ENCODE measurements around the gene TLR7. TPM values are rescaled to one million over a fixed set of nuclear protein-coding genes. Genes with fewer than 3 reads are reported as not detected.

TLR7 gene
- polyA plus RNA-seq, 1 donor (not counting 4 experiments of a cell fraction or from before 2014, with no cell fraction given): not detected

- H3K27ac ChIP-seq (ENCODE audit: control insufficient read depth, insufficient read depth, low read length): no peak overlapping the region
- TF ChIP-seq CTCF (optimal IDR thresholded peaks at IDR 0.05 in 1 of 3, IDR thresholded peaks at IDR 0.05 in 1 of 3, conservative IDR thresholded peaks at IDR 0.05 in 1 of 3; ENCODE audit: extremely low read depth in 1 of 3, insufficient read depth in 2 of 3, low read length in 3 of 3) (no peak), EZH2 (IDR thresholded peaks at IDR 0.05; ENCODE audit: low read length) (no peak)
- H3K9me1 ChIP-seq (ENCODE audit: control insufficient read depth, extremely low read depth, insufficient read depth, low read length): no peaks in the 10 kb centered on the region
- no peak overlapping the region for H2AFZ ChIP-seq (ENCODE audit: control insufficient read depth, low read length)
- H3K4me3 ChIP-seq (ENCODE audit: control insufficient read depth in 2 of 3, extremely low read depth in 1 of 3, insufficient read depth in 2 of 3, low read depth in 1 of 3, low read length in 3 of 3): no peak overlapping the region
- no peaks in the 10 kb centered on the region for H3K9me3 ChIP-seq (ENCODE audit: control insufficient read depth, low read depth, low read length)
- no peaks in the 10 kb centered on the region for H3K4me1 ChIP-seq (ENCODE audit: control insufficient read depth, extremely low read depth, insufficient read depth, low read length)
- no peak overlapping the region for H3K4me2 ChIP-seq (ENCODE audit: control insufficient read depth, extremely low read depth, insufficient read depth, low read depth, low read length)
- no peak overlapping the region for H3K9ac ChIP-seq (ENCODE audit: control insufficient read depth, extremely low read depth, insufficient read depth, low read length)
- H3K27me3 ChIP-seq (ENCODE audit: control insufficient read depth, extremely low read depth, insufficient read depth, low read length): no peaks in the 10 kb centered on the region
- H3K36me3 ChIP-seq (ENCODE audit: control insufficient read depth in 2 of 2, extremely low read depth in 1 of 2, insufficient read depth in 2 of 2, low read length in 2 of 2): no peaks in the 10 kb centered on the region
- FAIRE-seq: no peak
- dilution Hi-C loops (cut with MboI; ENCODE audit: extremely low pct_ligation_motif_present, low sequenced_read_pairs): no loop called here
- H4K20me1 ChIP-seq (ENCODE audit: control insufficient read depth, extremely low read depth, insufficient read depth, low read length): no peaks in the 10 kb centered on the region
- DNase-seq (ENCODE audit: low read depth, low spot score): no peak
- H3K79me2 ChIP-seq (ENCODE audit: control insufficient read depth, insufficient read depth, low read length): no peaks in the 10 kb centered on the region
Observed at GRCh38 chrX:12865359-12865758, 1.5 kb upstream of the TLR7 start.

DNA sequence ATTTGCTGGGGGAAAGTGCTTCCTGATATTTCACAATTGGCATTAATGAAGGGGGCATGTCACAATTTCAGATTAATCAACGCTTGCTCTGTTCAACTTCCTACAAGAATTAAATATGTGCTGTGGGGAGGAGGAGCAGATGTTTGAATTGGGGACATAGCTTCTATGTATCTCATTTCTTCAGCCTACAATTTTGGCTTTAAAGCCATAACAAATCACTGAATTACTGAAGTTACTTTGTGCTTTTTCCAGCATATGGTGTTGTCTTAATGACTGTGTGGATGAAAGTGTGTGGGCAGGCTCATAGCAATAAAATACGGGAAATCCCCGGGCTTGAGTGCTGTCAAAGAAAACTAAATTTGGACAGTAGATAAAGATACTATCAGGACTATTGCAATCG is 813 bp downstream of the TLR7 start:
- H3K27me3 ChIP-seq (ENCODE audit: control insufficient read depth, extremely low read depth, insufficient read depth, low read length): no peaks in the 10 kb centered on the region
- no peaks in the 10 kb centered on the region for H3K36me3 ChIP-seq (ENCODE audit: control insufficient read depth in 2 of 2, extremely low read depth in 1 of 2, insufficient read depth in 2 of 2, low read length in 2 of 2)
- H4K20me1 ChIP-seq (ENCODE audit: control insufficient read depth, extremely low read depth, insufficient read depth, low read length): no peaks in the 10 kb centered on the region
- H3K9me3 ChIP-seq (ENCODE audit: control insufficient read depth, low read depth, low read length): no peaks in the 10 kb centered on the region
- no peak for FAIRE-seq
- H3K79me2 ChIP-seq (ENCODE audit: control insufficient read depth, insufficient read depth, low read length): no peaks in the 10 kb centered on the region
- H3K4me2 ChIP-seq (ENCODE audit: control insufficient read depth, extremely low read depth, insufficient read depth, low read depth, low read length): no peak overlapping the region
- no peak overlapping the region for H3K27ac ChIP-seq (ENCODE audit: control insufficient read depth, insufficient read depth, low read length)
- no peak overlapping the region for H2AFZ ChIP-seq (ENCODE audit: control insufficient read depth, low read length)
- dilution Hi-C loops (cut with MboI; ENCODE audit: extremely low pct_ligation_motif_present, low sequenced_read_pairs): no loop called here
- H3K9me1 ChIP-seq (ENCODE audit: control insufficient read depth, extremely low read depth, insufficient read depth, low read length): no peaks in the 10 kb centered on the region
- no peak for TF ChIP-seq EZH2 (IDR thresholded peaks at IDR 0.05; ENCODE audit: low read length)
- TF ChIP-seq CTCF (optimal IDR thresholded peaks at IDR 0.05 in 1 of 3, IDR thresholded peaks at IDR 0.05 in 1 of 3, conservative IDR thresholded peaks at IDR 0.05 in 1 of 3; ENCODE audit: extremely low read depth in 1 of 3, insufficient read depth in 2 of 3, low read length in 3 of 3): no peak
- no peaks in the 10 kb centered on the region for H3K4me1 ChIP-seq (ENCODE audit: control insufficient read depth, extremely low read depth, insufficient read depth, low read length)
- no peak overlapping the region for H3K9ac ChIP-seq (ENCODE audit: control insufficient read depth, extremely low read depth, insufficient read depth, low read length)
- DNase-seq (ENCODE audit: low read depth, low spot score): no peak
- no peak overlapping the region for H3K4me3 ChIP-seq (ENCODE audit: control insufficient read depth in 2 of 3, extremely low read depth in 1 of 3, insufficient read depth in 2 of 3, low read depth in 1 of 3, low read length in 3 of 3)
